ENCODE results near the gene NPY5R. TPM values are rescaled to one million over a fixed set of nuclear protein-coding genes. Genes with fewer than 3 reads are reported as not detected.

The NPY5R gene
- polyA plus RNA-seq, 3 donors, result not detected

DNA sequence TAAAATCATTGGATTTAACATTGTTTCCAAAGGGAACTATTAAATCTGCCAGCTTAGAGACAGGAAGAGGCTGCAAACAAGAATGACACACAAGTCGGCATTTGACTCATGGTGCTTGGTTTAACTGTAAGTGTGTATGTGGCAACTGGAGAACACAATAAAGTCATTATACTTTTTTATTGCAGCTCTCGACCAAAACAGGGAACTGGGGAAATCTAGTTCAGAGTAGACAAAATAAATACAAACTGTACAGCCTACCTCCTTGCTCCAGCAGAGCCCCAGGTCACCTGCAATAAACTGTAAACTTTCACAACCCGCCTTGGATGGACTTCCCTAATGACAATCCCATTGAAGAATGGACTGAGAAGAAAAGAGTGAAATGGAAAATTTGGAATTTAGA lies 24.0 kb downstream of the NPY5R start:
- Histone ChIP-seq H3K27ac (ENCODE audit: low read depth in 1 of 2, low read length in 2 of 2) (no peak overlapping the region), H3K36me3 (replicated peaks in 1 of 2; ENCODE audit: control insufficient read depth in 1 of 2, insufficient read depth in 2 of 2, low read length in 2 of 2) (no peaks in the 10 kb centered on the region), H3K27me3 (ENCODE audit: control insufficient read depth in 2 of 2, insufficient read depth in 2 of 2, low read length in 2 of 2) (no peaks in the 10 kb centered on the region), H3K9ac (ENCODE audit: insufficient read depth, low read length, poor library complexity, severe bottlenecking) (no peak overlapping the region), H3K9me3 (replicated peaks in 1 of 2; ENCODE audit: control insufficient read depth in 1 of 2, insufficient read depth in 1 of 2, low read length in 2 of 2) (no peaks in the 10 kb centered on the region), H3K4me2 (replicated peaks; ENCODE audit: extremely low read depth, low read length, poor library complexity, severe bottlenecking) (no peak overlapping the region), H3K79me2 (ENCODE audit: insufficient read depth, low read length) (no peaks in the 10 kb centered on the region), H2AFZ (ENCODE audit: insufficient read depth, low read depth, low read length, poor library complexity, severe bottlenecking) (no peak overlapping the region), H3K4me1 (ENCODE audit: control insufficient read depth in 1 of 2, insufficient read depth in 2 of 2, low read length in 2 of 2) (no peaks in the 10 kb centered on the region), H3K4me3 (replicated peaks in 1 of 3; ENCODE audit: low read depth in 2 of 3, low read length in 3 of 3) (no peak overlapping the region), H4K20me1 (ENCODE audit: insufficient read depth, low read length) (no peaks in the 10 kb centered on the region)
- Mint-ChIP-seq H3K27me3 (ENCODE audit: low read depth in 3 of 3) (peaks cover 4 to 5% (median 4%) of the 10 kb centered on the region in 3 donors), H3K27ac (no peak overlapping the region), H3K9me3 (peaks cover 0 to 3% (median 0%) of the 10 kb centered on the region in 7 donors), H3K4me1 (no peaks in the 10 kb centered on the region), H3K36me3 (no peaks in the 10 kb centered on the region), H3K4me3 (no peak overlapping the region)
- DNase-seq, result no peak
- intact Hi-C loops (cut with micrococcal nuclease), result no loop called here
- WGBS (ENCODE audit: insufficient coverage), result no CpG with 5 or more reads among the region's 3 CpGs
- TF ChIP-seq, protein P1, sequence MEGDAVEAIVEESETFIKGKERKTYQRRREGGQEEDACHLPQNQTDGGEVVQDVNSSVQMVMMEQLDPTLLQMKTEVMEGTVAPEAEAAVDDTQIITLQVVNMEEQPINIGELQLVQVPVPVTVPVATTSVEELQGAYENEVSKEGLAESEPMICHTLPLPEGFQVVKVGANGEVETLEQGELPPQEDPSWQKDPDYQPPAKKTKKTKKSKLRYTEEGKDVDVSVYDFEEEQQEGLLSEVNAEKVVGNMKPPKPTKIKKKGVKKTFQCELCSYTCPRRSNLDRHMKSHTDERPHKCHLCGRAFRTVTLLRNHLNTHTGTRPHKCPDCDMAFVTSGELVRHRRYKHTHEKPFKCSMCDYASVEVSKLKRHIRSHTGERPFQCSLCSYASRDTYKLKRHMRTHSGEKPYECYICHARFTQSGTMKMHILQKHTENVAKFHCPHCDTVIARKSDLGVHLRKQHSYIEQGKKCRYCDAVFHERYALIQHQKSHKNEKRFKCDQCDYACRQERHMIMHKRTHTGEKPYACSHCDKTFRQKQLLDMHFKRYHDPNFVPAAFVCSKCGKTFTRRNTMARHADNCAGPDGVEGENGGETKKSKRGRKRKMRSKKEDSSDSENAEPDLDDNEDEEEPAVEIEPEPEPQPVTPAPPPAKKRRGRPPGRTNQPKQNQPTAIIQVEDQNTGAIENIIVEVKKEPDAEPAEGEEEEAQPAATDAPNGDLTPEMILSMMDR (IDR thresholded peaks at IDR 0.05), result no peak

DNA sequence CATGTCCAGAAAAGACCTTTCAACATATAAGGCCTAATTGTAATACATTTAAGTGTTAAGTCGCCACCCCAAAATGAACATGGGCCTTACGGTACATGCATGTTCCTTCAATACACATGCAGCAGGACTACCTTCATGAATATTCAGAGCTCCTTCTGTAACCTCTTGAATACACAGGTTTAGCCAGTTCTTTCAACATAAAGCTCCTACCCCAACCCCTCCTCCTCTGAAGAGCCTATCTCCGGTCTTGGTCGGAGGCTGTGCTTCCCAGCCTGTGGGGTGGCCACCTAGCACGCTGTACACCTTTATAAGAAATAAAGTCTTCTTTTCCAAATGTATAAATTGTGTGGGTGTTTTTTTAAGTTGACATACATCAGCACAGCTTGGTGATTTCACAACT lies 28.3 kb downstream of the NPY5R start:
- Mint-ChIP-seq H3K36me3 (no peaks in the 10 kb centered on the region), H3K4me1 (no peaks in the 10 kb centered on the region), H3K27me3 (ENCODE audit: low read depth in 3 of 3) (peaks cover 6 to 9% (median 8%) of the 10 kb centered on the region in 3 donors), H3K9me3 (peaks cover 0 to 3% (median 0%) of the 10 kb centered on the region in 7 donors), H3K27ac (no peak overlapping the region), H3K4me3 (no peak overlapping the region)
- 95% methylated on average over 2 of the region's 5 CpGs for WGBS (ENCODE audit: insufficient coverage)
- Histone ChIP-seq H4K20me1 (ENCODE audit: insufficient read depth, low read length) (no peaks in the 10 kb centered on the region), H2AFZ (ENCODE audit: insufficient read depth, low read depth, low read length, poor library complexity, severe bottlenecking) (no peak overlapping the region), H3K4me2 (replicated peaks; ENCODE audit: extremely low read depth, low read length, poor library complexity, severe bottlenecking) (no peak overlapping the region), H3K27me3 (ENCODE audit: control insufficient read depth in 2 of 2, insufficient read depth in 2 of 2, low read length in 2 of 2) (no peaks in the 10 kb centered on the region), H3K27ac (ENCODE audit: low read depth in 1 of 2, low read length in 2 of 2) (no peak overlapping the region), H3K9ac (ENCODE audit: insufficient read depth, low read length, poor library complexity, severe bottlenecking) (no peak overlapping the region), H3K79me2 (ENCODE audit: insufficient read depth, low read length) (no peaks in the 10 kb centered on the region), H3K36me3 (replicated peaks in 1 of 2; ENCODE audit: control insufficient read depth in 1 of 2, insufficient read depth in 2 of 2, low read length in 2 of 2) (no peaks in the 10 kb centered on the region), H3K4me1 (ENCODE audit: control insufficient read depth in 1 of 2, insufficient read depth in 2 of 2, low read length in 2 of 2) (no peaks in the 10 kb centered on the region), H3K9me3 (replicated peaks in 1 of 2; ENCODE audit: control insufficient read depth in 1 of 2, insufficient read depth in 1 of 2, low read length in 2 of 2) (no peaks in the 10 kb centered on the region), H3K4me3 (replicated peaks in 1 of 3; ENCODE audit: low read depth in 2 of 3, low read length in 3 of 3) (no peak overlapping the region)
- TF ChIP-seq, protein P1 (IDR thresholded peaks at IDR 0.05), result no peak
- no peak for DNase-seq
- intact Hi-C loops (cut with micrococcal nuclease), result no loop called here
